Mucosa of rectum (tissue), 2 donors: ENCODE data around the gene PTPRG.

ENCODE experiments used
- H3K27ac ChIP-seq, 2 donors: one replicate each; pipeline ENCODE4 v1.7.0; 2013; ENCODE audit warnings: inconsistent platforms in 2 of 2, low read depth in 2 of 2, low read length in 2 of 2
- H3K27me3 ChIP-seq, 2 donors: one replicate each; pipeline ENCODE4 v1.7.0; 2013; ENCODE audit warnings: low read length in 2 of 2; ENCODE audit not compliant: control insufficient read depth in 2 of 2, insufficient read depth in 2 of 2
- H3K36me3 ChIP-seq, 2 donors: one replicate each; pipeline ENCODE4 v1.7.0; 2013; ENCODE audit warnings: low read length in 2 of 2; ENCODE audit not compliant: control insufficient read depth in 2 of 2, insufficient read depth in 2 of 2
- H3K4me1 ChIP-seq, 2 donors: one replicate each; pipeline ENCODE4 v1.7.0; 2013; ENCODE audit warnings: low read length in 2 of 2, mild to moderate bottlenecking in 1 of 2; ENCODE audit not compliant: control insufficient read depth in 2 of 2, insufficient read depth in 2 of 2
- H3K4me3 ChIP-seq, 2 donors: one replicate each; pipeline ENCODE4 v1.7.0; 2013; ENCODE audit warnings: low read length in 2 of 2
- H3K9ac ChIP-seq, 2 donors: one replicate each; pipeline ENCODE4 v1.7.0; 2013; ENCODE audit warnings: low read length in 2 of 2, low read depth in 1 of 2, mild to moderate bottlenecking in 1 of 2
- H3K9me3 ChIP-seq, 2 donors: one replicate each; pipeline ENCODE4 v1.7.0; 2013; ENCODE audit warnings: low read length in 2 of 2; ENCODE audit not compliant: control insufficient read depth in 2 of 2
- donor health status: healthy.
- donor health status: Normal muscosa, but diverticular disease.

PTPRG gene

DNA sequence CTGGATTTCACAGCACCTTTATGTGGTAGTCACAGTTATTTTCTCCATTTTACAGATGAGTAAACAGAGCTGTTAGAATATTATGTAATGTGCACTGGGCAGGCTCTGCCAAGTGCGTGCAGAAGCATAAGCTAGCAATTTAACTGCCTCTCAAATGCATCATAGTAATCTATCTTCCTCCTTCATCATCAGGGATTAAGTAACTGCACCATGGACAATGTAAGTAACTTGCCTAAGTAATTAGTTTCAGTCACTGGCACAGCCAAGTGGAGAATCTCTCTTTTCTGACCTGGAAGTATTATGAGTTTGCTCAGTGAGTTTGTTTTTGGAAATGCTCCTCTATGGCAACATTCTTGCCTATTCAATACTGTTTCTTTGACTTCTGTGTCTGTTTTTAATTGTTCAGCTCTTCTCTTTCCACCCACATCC, 260.5 kb downstream of the PTPRG start:
- Histone ChIP-seq H3K9ac (no peak overlapping the region), H3K4me1 (no peaks in the 10 kb centered on the region), H3K27ac (no peak overlapping the region), H3K4me3 (no peak overlapping the region), H3K36me3 (no peaks in the 10 kb centered on the region), H3K9me3 (no peaks in the 10 kb centered on the region), H3K27me3 (no peaks in the 10 kb centered on the region)

GRCh38 chr3:61822588-61822987, 261.2 kb downstream of the PTPRG start:
- no peaks in the 10 kb centered on the region for H3K27me3 ChIP-seq
- H3K36me3 ChIP-seq, result no peaks in the 10 kb centered on the region

GRCh38 chr3:61824553-61825135, 263.3 kb downstream of the PTPRG start:
- Histone ChIP-seq H3K9ac (no peak overlapping the region), H3K4me3 (no peak overlapping the region), H3K9me3 (no peaks in the 10 kb centered on the region), H3K27ac (no peak overlapping the region), H3K36me3 (no peaks in the 10 kb centered on the region), H3K27me3 (no peaks in the 10 kb centered on the region), H3K4me1 (no peaks in the 10 kb centered on the region)

More at GRCh38 chr3:61822588-61822987, 261.2 kb downstream of the PTPRG start:
- Histone ChIP-seq H3K4me3 (no peak overlapping the region), H3K4me1 (no peaks in the 10 kb centered on the region), H3K27ac (no peak overlapping the region), H3K9me3 (no peaks in the 10 kb centered on the region), H3K9ac (no peak overlapping the region)

DNA sequence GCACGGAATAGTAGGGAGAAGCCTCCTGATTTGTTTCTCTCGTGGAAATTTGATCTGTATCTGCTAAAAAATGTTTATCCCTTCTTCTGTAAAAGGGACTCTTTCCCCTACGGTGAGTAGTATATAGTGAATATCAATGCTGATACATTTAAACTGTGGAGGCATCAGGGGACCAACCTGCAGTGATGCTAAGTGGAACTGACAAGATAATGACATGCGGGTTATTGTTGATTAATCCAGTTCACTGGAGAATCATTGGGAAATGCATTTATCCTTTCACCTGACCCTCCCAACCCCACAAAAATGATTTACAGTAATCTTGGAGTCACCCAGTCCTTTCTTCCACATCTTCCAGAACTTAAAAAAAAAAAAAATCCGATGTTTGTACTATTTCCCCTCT, 264.8 kb downstream of the PTPRG start:
- Histone ChIP-seq H3K27me3 (no peaks in the 10 kb centered on the region), H3K4me1 (no peaks in the 10 kb centered on the region)

GRCh38 chr3:61828184-61828874, 267.0 kb downstream of the PTPRG start:
- Histone ChIP-seq H3K27ac (no peak overlapping the region), H3K4me3 (no peak overlapping the region), H3K9ac (no peak overlapping the region), H3K9me3 (no peaks in the 10 kb centered on the region), H3K4me1 (no peaks in the 10 kb centered on the region), H3K36me3 (no peaks in the 10 kb centered on the region), H3K27me3 (no peaks in the 10 kb centered on the region)

More for the DNA sequence above, 264.8 kb downstream of the PTPRG start:
- H3K9ac ChIP-seq, result no peak overlapping the region
- H3K27ac ChIP-seq, result no peak overlapping the region
- H3K36me3 ChIP-seq, result no peaks in the 10 kb centered on the region
- no peak overlapping the region for H3K4me3 ChIP-seq
- no peaks in the 10 kb centered on the region for H3K9me3 ChIP-seq

GRCh38 chr3:61828880-61829721, 267.7 kb downstream of the PTPRG start:
- Histone ChIP-seq H3K27ac (no peak overlapping the region), H3K9ac (no peak overlapping the region), H3K4me3 (no peak overlapping the region), H3K9me3 (no peaks in the 10 kb centered on the region), H3K27me3 (no peaks in the 10 kb centered on the region), H3K36me3 (no peaks in the 10 kb centered on the region), H3K4me1 (no peaks in the 10 kb centered on the region)

DNA sequence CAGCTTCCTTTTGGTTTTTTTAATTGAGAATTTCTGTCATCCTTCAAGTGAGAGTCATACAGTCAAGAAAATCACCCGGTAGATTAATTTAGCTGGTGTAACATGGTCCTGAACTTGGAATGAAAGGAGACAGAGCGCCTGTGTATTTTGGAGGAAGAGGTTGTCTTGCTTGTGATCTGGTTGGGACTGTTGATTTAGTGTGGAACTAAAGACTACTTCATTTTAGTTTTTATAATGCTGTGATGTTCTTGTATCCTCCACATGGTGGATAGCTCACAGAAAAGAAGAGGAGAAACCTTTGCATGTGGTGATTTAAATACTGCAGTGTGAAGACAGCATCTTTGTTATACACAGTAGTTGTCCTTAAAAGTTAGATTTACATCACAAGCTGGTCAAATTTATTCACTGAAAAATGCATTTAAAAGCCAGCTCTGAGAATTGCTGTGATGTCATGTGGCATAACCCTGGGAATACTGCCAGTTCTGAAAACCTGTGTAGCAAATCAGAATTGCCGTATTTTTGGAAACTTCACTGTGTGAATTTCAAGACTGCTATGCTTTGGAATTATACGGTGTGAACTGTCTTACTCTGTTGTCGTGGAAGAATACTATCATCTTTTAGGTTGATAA, 268.5 kb downstream of the PTPRG start:
- Histone ChIP-seq H3K4me1 (no peaks in the 10 kb centered on the region), H3K9ac (no peak overlapping the region), H3K27ac (no peak overlapping the region)

DNA sequence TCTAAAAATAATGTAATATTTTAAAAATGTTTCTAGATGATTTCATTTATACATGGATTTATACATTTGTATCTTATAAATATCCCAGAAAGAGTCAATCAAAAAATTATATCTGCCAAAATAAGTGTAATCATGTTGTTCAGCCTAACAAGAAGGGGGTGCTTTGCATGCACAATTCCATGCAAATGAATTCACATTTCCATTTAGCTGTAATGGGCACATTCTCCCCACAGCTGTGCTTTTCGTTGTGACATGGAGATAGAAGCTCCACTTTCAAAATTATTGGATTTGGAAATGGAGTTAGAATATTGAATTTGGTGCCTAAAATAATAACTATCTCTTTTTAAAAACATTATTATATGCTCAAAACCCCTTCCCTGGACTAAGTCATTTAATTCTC, 270.6 kb downstream of the PTPRG start:
- Histone ChIP-seq H3K27ac (no peak overlapping the region), H3K9ac (no peak overlapping the region), H3K4me3 (no peak overlapping the region), H3K36me3 (no peaks in the 10 kb centered on the region), H3K4me1 (no peaks in the 10 kb centered on the region), H3K9me3 (no peaks in the 10 kb centered on the region), H3K27me3 (no peaks in the 10 kb centered on the region)

More for the DNA sequence above, 268.5 kb downstream of the PTPRG start:
- H3K4me3 ChIP-seq, result no peak overlapping the region
- H3K27me3 ChIP-seq, result no peaks in the 10 kb centered on the region
- H3K36me3 ChIP-seq, result no peaks in the 10 kb centered on the region
- H3K9me3 ChIP-seq, result no peaks in the 10 kb centered on the region

- H3K4me1 ChIP-seq, result no peaks in the 10 kb centered on the region
- H3K4me3 ChIP-seq, result no peak overlapping the region
- no peaks in the 10 kb centered on the region for H3K9me3 ChIP-seq
- no peak overlapping the region for H3K9ac ChIP-seq
- no peaks in the 10 kb centered on the region for H3K27me3 ChIP-seq
- H3K36me3 ChIP-seq, result no peaks in the 10 kb centered on the region
- H3K27ac ChIP-seq, result no peak overlapping the region
Measured at GRCh38 chr3:61832375-61833229, 271.2 kb downstream of the PTPRG start.
